HepG2 (cell line): ENCODE results near the gene CKS1B. TPM values are rescaled to one million over a fixed set of nuclear protein-coding genes. Genes with fewer than 3 reads are reported as not detected.

ENCODE experiments used
- CHCHD3 ChIP-seq: sonication (generic); formaldehyde crosslinking; IDR thresholded peaks from 2 replicates; pipeline ENCODE4 v1.8.0; 2022; ENCODE audit warnings: mild to moderate bottlenecking, missing genetic modification reagents, moderate library complexity
- DRAP1 ChIP-seq: IDR thresholded peaks from 2 replicates; pipeline ENCODE4 v1.6.1; 2016; ENCODE audit warnings: missing genetic modification reagents, missing compliant biosample characterization
- ETV5 ChIP-seq: IDR thresholded peaks from 2 replicates; pipeline ENCODE4 v1.6.1; 2018; ENCODE audit warnings: missing biosample characterization, missing genetic modification reagents, inconsistent platforms, borderline replicate concordance
- ETV6 ChIP-seq: sonication (generic); formaldehyde crosslinking; conservative IDR thresholded peaks from 2 replicates; pipeline ENCODE4 v1.4.0; 2020; ENCODE audit warnings: missing genetic modification reagents
- FOSL1 ChIP-seq: sonication (generic); formaldehyde crosslinking; IDR thresholded peaks from 2 replicates; pipeline ENCODE4 v1.9.0; 2021; ENCODE audit warnings: missing genetic modification reagents, borderline replicate concordance
- GATAD1 ChIP-seq: IDR thresholded peaks from 2 replicates; pipeline ENCODE4 v1.6.1; 2016; ENCODE audit warnings: missing genetic modification reagents, missing compliant biosample characterization
- HNRNPK ChIP-seq: fragments of 200-400 bp; formaldehyde crosslinking; IDR thresholded peaks from 2 replicates; pipeline ENCODE4 v1.6.1; 2018; ENCODE audit warnings: low read length, low read depth, moderate library complexity, mild to moderate bottlenecking; ENCODE audit not compliant: poor library complexity, severe bottlenecking
- HOXA9 ChIP-seq: sonication (generic); formaldehyde crosslinking; IDR thresholded peaks from 2 replicates; pipeline ENCODE4 v1.8.1; 2022; ENCODE audit warnings: missing genetic modification reagents, mild to moderate bottlenecking, moderate library complexity, borderline replicate concordance
- JARID2 ChIP-seq: sonication (generic); formaldehyde crosslinking; IDR thresholded peaks from 2 replicates; pipeline ENCODE4 v1.8.1; 2023; ENCODE audit warnings: missing genetic modification reagents, inconsistent platforms; ENCODE audit not compliant: insufficient replicate concordance
- MAX ChIP-seq: IDR thresholded peaks from 2 replicates; pipeline ENCODE4 v1.6.1; 2012; ENCODE audit warnings: inconsistent platforms
- NAIF1 ChIP-seq: sonication (generic); formaldehyde crosslinking; IDR thresholded peaks from 2 replicates; pipeline ENCODE4 v1.5.0; 2020; ENCODE audit warnings: mild to moderate bottlenecking, missing genetic modification reagents, borderline replicate concordance
- PATZ1 ChIP-seq: sonication (generic); formaldehyde crosslinking; IDR thresholded peaks from 2 replicates; pipeline ENCODE4 v1.4.0; 2020; ENCODE audit warnings: missing genetic modification reagents
- PCBP2 ChIP-seq: fragments of 200-400 bp; formaldehyde crosslinking; optimal IDR thresholded peaks from 2 replicates; pipeline ENCODE3; 2018; ENCODE audit warnings: low read length, low read depth; ENCODE audit not compliant: poor library complexity, severe bottlenecking
- PITX1 ChIP-seq: sonication (generic); formaldehyde crosslinking; IDR thresholded peaks from 2 replicates; pipeline ENCODE4 v1.5.1; 2020; ENCODE audit warnings: mild to moderate bottlenecking, missing genetic modification reagents
- RAD51 ChIP-seq: fragments of 450-650 bp; IDR thresholded peaks from 2 replicates; pipeline ENCODE4 v1.6.1; 2016; ENCODE audit warnings: borderline replicate concordance
- SMYD3 ChIP-seq: sonication (generic); formaldehyde crosslinking; IDR thresholded peaks from 2 replicates; pipeline ENCODE4 v1.8.1; 2023; ENCODE audit warnings: mild to moderate bottlenecking, missing genetic modification reagents
- SP2 ChIP-seq: sonication (generic); formaldehyde crosslinking; IDR thresholded peaks from 2 replicates; pipeline ENCODE4 v1.5.1; 2020; ENCODE audit warnings: mild to moderate bottlenecking, missing genetic modification reagents
- SP5 ChIP-seq: IDR thresholded peaks from 2 replicates; pipeline ENCODE4 v1.6.1; 2016; ENCODE audit warnings: low read depth, borderline replicate concordance
- TFE3 ChIP-seq: IDR thresholded peaks from 2 replicates; pipeline ENCODE4 v1.6.1; 2016
- WIZ ChIP-seq: sonication (generic); formaldehyde crosslinking; IDR thresholded peaks from 2 replicates; pipeline ENCODE4 v1.5.1; 2020; ENCODE audit warnings: mild to moderate bottlenecking, missing genetic modification reagents
- YEATS2 ChIP-seq: sonication (generic); formaldehyde crosslinking; IDR thresholded peaks from 2 replicates; pipeline ENCODE4 v1.4.0; 2020; ENCODE audit warnings: missing genetic modification reagents, borderline replicate concordance
- ZBTB7A ChIP-seq: sonication (generic); formaldehyde crosslinking; IDR thresholded peaks from 2 replicates; pipeline ENCODE4 v1.8.0; 2022; ENCODE audit warnings: mild to moderate bottlenecking, missing genetic modification reagents
- ZKSCAN1 ChIP-seq: fragments of 150-350 bp; IDR thresholded peaks from 2 replicates; pipeline ENCODE4 v1.6.1; 2014; ENCODE audit warnings: low read length
- ZNF362 ChIP-seq: sonication (generic); formaldehyde crosslinking; IDR thresholded peaks from 2 replicates; pipeline ENCODE4 v1.4.0; 2020; ENCODE audit warnings: missing genetic modification reagents, mild to moderate bottlenecking, borderline replicate concordance
- ZNF614 ChIP-seq: IDR thresholded peaks from 2 replicates; pipeline ENCODE4 v1.6.1; 2018; ENCODE audit warnings: missing biosample characterization, missing genetic modification reagents, inconsistent platforms, borderline replicate concordance
- ZNF670 ChIP-seq: sonication (generic); formaldehyde crosslinking; IDR thresholded peaks from 2 replicates; pipeline ENCODE4 v1.8.0; 2022; ENCODE audit warnings: mild to moderate bottlenecking, missing genetic modification reagents, borderline replicate concordance
- polyA plus RNA-seq, 8 experiments: library from polyadenylated mRNA; depleted of rRNA in 3 of 8; stranded (reverse) in 7 of 8; unstranded in 1 of 8; fragments of >200 nt; fragmentation: Illumina TruSeq in 4 of 8; extraction: Trizol in 4 of 8; gene quantifications; 2 replicates each; pipeline versions ENCODE4 v1.2.1 to v1.2.3, GENCODE V29; 2011 to 2016; ENCODE audit warnings: low read depth in 4 of 8, missing spikeins in 1 of 8, mixed read lengths in 1 of 8; ENCODE audit not compliant: insufficient read depth in 1 of 8
- total RNA-seq, 5 experiments: library from RNA; depleted of rRNA; stranded (reverse); fragments of >200 nt; fragmentation: Illumina TruSeq; extraction: Trizol; gene quantifications; 2 replicates each; pipeline ENCODE4 v1.2.3, GENCODE V29; 2016; ENCODE audit warnings: low read depth in 1 of 5

Gene CKS1B
- total and polyA plus RNA-seq, 2 of the 13 experiments (the other 11 are each of a cell fraction or from before 2014, with no cell fraction given), result 217 to 222 TPM

GRCh38 chr1:154970631-154971340 is 3.7 kb upstream of the CKS1B start, which contains the start of gene SHC1 (continued):
- TF ChIP-seq PATZ1, result peak; percentile 98
- TF ChIP-seq WIZ (CRISPR knock-in tag), result no peak
- TF ChIP-seq ETV5 (CRISPR knock-in tag), result peak; percentile 40; the same call in 1 of the 2 replicates
- TF ChIP-seq DRAP1 (CRISPR knock-in tag), result peak; percentile 93
- no peak; the same call in 1 of the 2 replicates for TF ChIP-seq NAIF1
- TF ChIP-seq ZNF670 (CRISPR knock-in tag), result no peak
- TF ChIP-seq TFE3 (CRISPR knock-in tag), result 0 out of 2 replicates have a peak, but pooled peaks have one; percentile 9
- TF ChIP-seq ZBTB7A (CRISPR knock-in tag), result peak; percentile 75; the same call in 1 of the 2 replicates
- TF ChIP-seq PCBP2, result peak; percentile 26
- TF ChIP-seq ZKSCAN1, result no peak
- TF ChIP-seq ETV6 (CRISPR knock-in tag), result no peak
- TF ChIP-seq SP2 (CRISPR knock-in tag), result peak; percentile 41; the same call in 1 of the 2 replicates
- 0 out of 2 replicates have a peak, but pooled peaks have one; percentile 24 for TF ChIP-seq ZNF362 (CRISPR knock-in tag)
- peak; percentile 12; the same call in 1 of the 2 replicates for TF ChIP-seq GATAD1 (CRISPR knock-in tag)
- TF ChIP-seq HOXA9 (CRISPR knock-in tag), result no peak
- no peak for TF ChIP-seq JARID2 (CRISPR knock-in tag)
- TF ChIP-seq SMYD3 (CRISPR knock-in tag), result no peak
- TF ChIP-seq PITX1 (CRISPR knock-in tag), result no peak
- TF ChIP-seq ZNF614 (CRISPR knock-in tag), result no peak
- peak; percentile 67; the same call in 1 of the 2 replicates for TF ChIP-seq SP5 (CRISPR knock-in tag)
- TF ChIP-seq CHCHD3 (CRISPR knock-in tag), result no peak
- no peak; the same call in 1 of the 2 replicates for TF ChIP-seq YEATS2 (CRISPR knock-in tag)
- TF ChIP-seq FOSL1 (CRISPR knock-in tag), result no peak
- TF ChIP-seq MAX, result no peak
- TF ChIP-seq HNRNPK, result no peak
- TF ChIP-seq RAD51, result no peak
